OCI-LY7 (cell line): ENCODE measurements around the gene IMMT. TPM values are rescaled to one million over a fixed set of nuclear protein-coding genes. Genes with fewer than 3 reads are reported as not detected.

Source experiments
- BruUV-seq: library from RNA; stranded (reverse); fragments of 400-500 nt; replicated peaks from 2 replicates; lab custom pipeline; 2021; lab: Mats Ljungman, UMichigan
- CTCF ChIA-PET: fragments of 300-600 bp; sonication (Branson Sonifier 250); formaldehyde crosslinking; loops from one replicate; lab custom pipeline; 2022; ENCODE audit warnings: antibody characterized with exemption; ENCODE audit not compliant: unreplicated experiment; lab: Charles Lee
- POLR2A ChIA-PET: fragments of 300-600 bp; sonication (Branson Sonifier 250); formaldehyde crosslinking; loops from one replicate; lab custom pipeline; 2022; ENCODE audit warnings: antibody characterized with exemption; lab: Charles Lee
- DNase-seq: peaks from one replicate; pipeline ENCODE4 v3.0.0-alpha.2; 2015; ENCODE audit warnings: low spot score
- H2AFZ ChIP-seq: fragments of 200-600 bp; sonication (generic), shearing (Covaris generic); 2 replicates; pipeline ENCODE4 v1.6.1; 2014; ENCODE audit warnings: mild to moderate bottlenecking, antibody characterized with exemption, low read length, moderate library complexity
- H3K27ac ChIP-seq: fragments of 200-600 bp; sonication (generic); 2 replicates; pipeline ENCODE4 v1.5.1; 2014; ENCODE audit warnings: mixed run types, low read depth, mild to moderate bottlenecking, moderate library complexity, low read length, inconsistent platforms; ENCODE audit not compliant: poor library complexity, severe bottlenecking
- H3K36me3 ChIP-seq: fragments of 200-600 bp; sonication (generic); 2 replicates; pipeline ENCODE4 v1.6.1; 2014; ENCODE audit warnings: mild to moderate bottlenecking, antibody characterized with exemption, low read length, moderate library complexity, mixed read lengths; ENCODE audit not compliant: insufficient read depth
- H3K4me1 ChIP-seq: fragments of 200-600 bp; sonication (generic); 2 replicates; pipeline ENCODE4 v1.5.1; 2014; ENCODE audit warnings: mild to moderate bottlenecking, low read length; ENCODE audit not compliant: insufficient read depth, poor library complexity, severe bottlenecking
- H3K4me2 ChIP-seq: fragments of 200-600 bp; sonication (generic); 2 replicates; pipeline ENCODE4 v1.6.1; 2014; ENCODE audit warnings: mild to moderate bottlenecking, low read length
- H3K4me3 ChIP-seq: fragments of 200-600 bp; sonication (generic); 2 replicates; pipeline ENCODE4 v1.5.1; 2014; ENCODE audit warnings: mild to moderate bottlenecking, low read depth, low read length; ENCODE audit not compliant: poor library complexity, severe bottlenecking
- H3K79me2 ChIP-seq: fragments of 200-600 bp; sonication (generic); 2 replicates; pipeline ENCODE4 v1.6.1; 2016; ENCODE audit warnings: low read depth, mild to moderate bottlenecking, low read length, moderate library complexity, mixed read lengths; ENCODE audit not compliant: insufficient read depth
- H3K9me2 ChIP-seq: fragments of 200-600 bp; sonication (generic); 2 replicates; pipeline ENCODE4 v1.6.1; 2016; ENCODE audit warnings: mild to moderate bottlenecking, low read length, mixed read lengths; ENCODE audit not compliant: insufficient read depth
- H3K9me3 ChIP-seq: fragments of 200-600 bp; sonication (generic); 2 replicates; pipeline ENCODE4 v1.6.1; 2014; ENCODE audit warnings: mild to moderate bottlenecking, mixed run types, low read length, mixed read lengths
- H4K20me1 ChIP-seq: fragments of 200-600 bp; sonication (generic); 2 replicates; pipeline ENCODE4 v1.6.1; 2014; ENCODE audit warnings: mild to moderate bottlenecking, antibody characterized with exemption, low read length, moderate library complexity, mixed read lengths; ENCODE audit not compliant: insufficient read depth
- EZH2phosphoT487 ChIP-seq: fragments of 200-600 bp; sonication (generic); IDR thresholded peaks from 2 replicates; pipeline ENCODE4 v1.6.1; 2018; ENCODE audit warnings: low read depth, borderline replicate concordance, mild to moderate bottlenecking, mixed run types, antibody characterized with exemption, low read length, moderate library complexity, mixed read lengths
- intact Hi-C: fragments of 100-400 bp; cut with micrococcal nuclease; formaldehyde crosslinking; loops from one replicate; pipeline ENCODE4 v1.10.0; 2022; ENCODE audit not compliant: unreplicated experiment
- total RNA-seq, 2 experiments: library from RNA; depleted of rRNA in 1 of 2; stranded (reverse); fragments of >200 nt in 1 of 2; shearing (Covaris generic) in 1 of 2; gene quantifications; 2 replicates each; pipeline ENCODE4 v1.2.3, GENCODE V29; 2014 to 2022
- TF ChIP-seq, protein P1 (sequence below): fragments of 200-600 bp; sonication (generic); conservative IDR thresholded peaks from 2 replicates; pipeline ENCODE4 v1.5.1; 2014; ENCODE audit warnings: mild to moderate bottlenecking, antibody characterized with exemption, low read length, moderate library complexity, mixed read lengths

The IMMT gene
- total RNA-seq, 2 experiments from 2014 or later: 77.3 to 128 TPM

DNA sequence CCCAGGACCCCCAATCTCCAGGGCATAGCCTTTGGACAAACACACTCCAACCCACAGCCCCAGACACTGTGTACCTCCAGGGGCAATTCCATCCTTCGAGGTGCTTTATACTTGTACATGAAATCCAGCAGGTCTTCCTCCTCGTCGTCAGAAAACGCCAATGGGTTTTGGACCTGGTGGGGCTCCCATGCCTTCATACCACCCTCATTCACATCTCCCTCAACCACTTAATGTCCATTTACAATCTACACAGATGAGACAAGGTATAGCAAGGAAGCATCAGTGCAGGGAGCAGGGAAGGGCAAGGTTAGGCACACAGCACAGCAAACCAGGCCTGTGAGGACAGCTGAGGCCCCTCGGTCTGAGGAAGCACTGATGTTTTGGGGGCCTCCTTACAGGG is 24.6 kb upstream of the IMMT start:
- Histone ChIP-seq H3K4me1 (peaks cover 12% of the 10 kb centered on the region), H3K27ac (no peak overlapping the region), H4K20me1 (no peaks in the 10 kb centered on the region), H3K36me3 (peaks cover 6% of the 10 kb centered on the region; the same call in 1 of the 2 replicates), H3K9me2 (no peaks in the 10 kb centered on the region), H2AFZ (no peak overlapping the region), H3K9me3 (no peaks in the 10 kb centered on the region), H3K4me3 (no peak overlapping the region), H3K79me2 (no peaks in the 10 kb centered on the region), H3K4me2 (no peak overlapping the region)
- no peak for DNase-seq
- ChIA-PET CTCF (no interaction called here), POLR2A (interaction anchor here (1.1 to 2.4 kb wide), 2 partner anchors 15 to 146 kb away, joined by 3 to 6 read pairs; no protein-coding TSS in a partner anchor)
- intact Hi-C loops: loop anchor here (2.0 to 10.0 kb wide), 3 partner anchors 77 to 225 kb away; partner anchors contain the start of gene KDM3A
- BruUV-seq: no TSS peak
- TF ChIP-seq, protein P1, sequence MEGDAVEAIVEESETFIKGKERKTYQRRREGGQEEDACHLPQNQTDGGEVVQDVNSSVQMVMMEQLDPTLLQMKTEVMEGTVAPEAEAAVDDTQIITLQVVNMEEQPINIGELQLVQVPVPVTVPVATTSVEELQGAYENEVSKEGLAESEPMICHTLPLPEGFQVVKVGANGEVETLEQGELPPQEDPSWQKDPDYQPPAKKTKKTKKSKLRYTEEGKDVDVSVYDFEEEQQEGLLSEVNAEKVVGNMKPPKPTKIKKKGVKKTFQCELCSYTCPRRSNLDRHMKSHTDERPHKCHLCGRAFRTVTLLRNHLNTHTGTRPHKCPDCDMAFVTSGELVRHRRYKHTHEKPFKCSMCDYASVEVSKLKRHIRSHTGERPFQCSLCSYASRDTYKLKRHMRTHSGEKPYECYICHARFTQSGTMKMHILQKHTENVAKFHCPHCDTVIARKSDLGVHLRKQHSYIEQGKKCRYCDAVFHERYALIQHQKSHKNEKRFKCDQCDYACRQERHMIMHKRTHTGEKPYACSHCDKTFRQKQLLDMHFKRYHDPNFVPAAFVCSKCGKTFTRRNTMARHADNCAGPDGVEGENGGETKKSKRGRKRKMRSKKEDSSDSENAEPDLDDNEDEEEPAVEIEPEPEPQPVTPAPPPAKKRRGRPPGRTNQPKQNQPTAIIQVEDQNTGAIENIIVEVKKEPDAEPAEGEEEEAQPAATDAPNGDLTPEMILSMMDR: no peak
- no peak for TF ChIP-seq EZH2phosphoT487

GRCh38 chr2:86218124-86218523 is 22.9 kb upstream of the IMMT start:
- no peaks in the 10 kb centered on the region for H3K9me3 ChIP-seq
- H4K20me1 ChIP-seq: no peaks in the 10 kb centered on the region
- H3K36me3 ChIP-seq: peaks cover 24% of the 10 kb centered on the region
- H3K79me2 ChIP-seq: no peaks in the 10 kb centered on the region
- no peak overlapping the region for H2AFZ ChIP-seq
- no peak overlapping the region for H3K4me2 ChIP-seq
- H3K27ac ChIP-seq: no peak overlapping the region
- DNase-seq: no peak
- H3K4me1 ChIP-seq: no peaks in the 10 kb centered on the region
- CTCF ChIA-PET: no interaction called here
- no peaks in the 10 kb centered on the region for H3K9me2 ChIP-seq
- no peak overlapping the region for H3K4me3 ChIP-seq
- POLR2A ChIA-PET: no interaction called here
- TF ChIP-seq, protein P1: no peak
- TF ChIP-seq EZH2phosphoT487: no peak
- intact Hi-C loops: no loop called here
- BruUV-seq: no TSS peak

- H3K9me2 ChIP-seq: no peaks in the 10 kb centered on the region
- ChIA-PET POLR2A (interaction anchor here (0.6 to 1.0 kb wide), 2 partner anchors 8 to 56 kb away, joined by 3 read pairs; no protein-coding TSS in a partner anchor), CTCF (interaction anchor here (0.9 to 1.2 kb wide), 2 partner anchors 9 to 149 kb away, joined by 3 read pairs; no protein-coding TSS in a partner anchor)
- no peaks in the 10 kb centered on the region for H3K79me2 ChIP-seq
- no TSS peak for BruUV-seq
- no peak overlapping the region for H2AFZ ChIP-seq
- intact Hi-C loops: no loop called here
- H3K9me3 ChIP-seq: no peaks in the 10 kb centered on the region
- H3K4me3 ChIP-seq: no peak overlapping the region
- H3K27ac ChIP-seq: no peak overlapping the region
- no peak overlapping the region for H3K4me2 ChIP-seq
- peaks cover 36% of the 10 kb centered on the region for H3K36me3 ChIP-seq
- TF ChIP-seq EZH2phosphoT487: no peak
- TF ChIP-seq, protein P1: no peak
- no peak for DNase-seq
- H3K4me1 ChIP-seq: no peaks in the 10 kb centered on the region
- no peaks in the 10 kb centered on the region for H4K20me1 ChIP-seq
These were observed 21.6 kb upstream of the IMMT start for GRCh38 chr2:86216575-86217555.
